ENCODE measurements around the gene LYPLA2. TPM values are rescaled to one million over a fixed set of nuclear protein-coding genes. Genes with fewer than 3 reads are reported as not detected.

Gene LYPLA2
- total and polyA plus RNA-seq, 12 donors = 22.0 to 54.5 (median 27.0) TPM

DNA sequence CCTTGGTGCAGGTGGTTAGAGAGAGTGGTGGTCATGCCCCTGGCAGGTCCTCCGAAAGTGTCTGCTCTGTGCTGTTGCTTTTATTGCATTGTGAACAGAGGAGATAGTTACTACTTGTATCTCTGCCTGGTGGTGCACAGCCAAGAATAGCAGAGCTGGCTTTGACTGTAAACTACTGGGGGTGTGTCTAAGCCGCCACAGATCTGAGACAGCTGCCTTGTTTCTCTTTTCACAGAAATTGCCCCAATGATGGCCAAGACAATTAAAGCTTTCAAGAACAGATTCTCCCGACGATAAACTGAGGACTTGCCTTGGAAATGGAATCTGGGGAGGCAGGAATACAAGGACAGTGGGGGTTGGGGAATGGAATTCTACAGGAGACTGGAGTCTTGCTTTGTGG, 31.7 kb upstream of the LYPLA2 start:
- Histone ChIP-seq H3K9me3 (no peaks in the 10 kb centered on the region), H3K4me1 (peaks cover 4 to 71% (median 40%) of the 10 kb centered on the region in 9 donors), H3K36me3 (peaks cover 0 to 97% (median 47%) of the 10 kb centered on the region in 9 donors), H3K27ac (peak overlapping the region in 8 of 10 donors; percentile 3 to 64 (median 38)), H3K27me3 (no peaks in the 10 kb centered on the region), H3K4me3 (no peak overlapping the region)
- 33 to 42% methylated on average over 4 of the region's 4 CpGs for WGBS, 2 donors
- TF ChIP-seq, protein P1, sequence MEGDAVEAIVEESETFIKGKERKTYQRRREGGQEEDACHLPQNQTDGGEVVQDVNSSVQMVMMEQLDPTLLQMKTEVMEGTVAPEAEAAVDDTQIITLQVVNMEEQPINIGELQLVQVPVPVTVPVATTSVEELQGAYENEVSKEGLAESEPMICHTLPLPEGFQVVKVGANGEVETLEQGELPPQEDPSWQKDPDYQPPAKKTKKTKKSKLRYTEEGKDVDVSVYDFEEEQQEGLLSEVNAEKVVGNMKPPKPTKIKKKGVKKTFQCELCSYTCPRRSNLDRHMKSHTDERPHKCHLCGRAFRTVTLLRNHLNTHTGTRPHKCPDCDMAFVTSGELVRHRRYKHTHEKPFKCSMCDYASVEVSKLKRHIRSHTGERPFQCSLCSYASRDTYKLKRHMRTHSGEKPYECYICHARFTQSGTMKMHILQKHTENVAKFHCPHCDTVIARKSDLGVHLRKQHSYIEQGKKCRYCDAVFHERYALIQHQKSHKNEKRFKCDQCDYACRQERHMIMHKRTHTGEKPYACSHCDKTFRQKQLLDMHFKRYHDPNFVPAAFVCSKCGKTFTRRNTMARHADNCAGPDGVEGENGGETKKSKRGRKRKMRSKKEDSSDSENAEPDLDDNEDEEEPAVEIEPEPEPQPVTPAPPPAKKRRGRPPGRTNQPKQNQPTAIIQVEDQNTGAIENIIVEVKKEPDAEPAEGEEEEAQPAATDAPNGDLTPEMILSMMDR (IDR thresholded peaks at IDR 0.05) = no peak
- ATAC-seq (peak; percentile 72 to 88 (median 79)), DNase-seq (peak in 1 of 2 donors; percentile 43)
- intact Hi-C loops (cut with DNase I) = no loop called here

DNA sequence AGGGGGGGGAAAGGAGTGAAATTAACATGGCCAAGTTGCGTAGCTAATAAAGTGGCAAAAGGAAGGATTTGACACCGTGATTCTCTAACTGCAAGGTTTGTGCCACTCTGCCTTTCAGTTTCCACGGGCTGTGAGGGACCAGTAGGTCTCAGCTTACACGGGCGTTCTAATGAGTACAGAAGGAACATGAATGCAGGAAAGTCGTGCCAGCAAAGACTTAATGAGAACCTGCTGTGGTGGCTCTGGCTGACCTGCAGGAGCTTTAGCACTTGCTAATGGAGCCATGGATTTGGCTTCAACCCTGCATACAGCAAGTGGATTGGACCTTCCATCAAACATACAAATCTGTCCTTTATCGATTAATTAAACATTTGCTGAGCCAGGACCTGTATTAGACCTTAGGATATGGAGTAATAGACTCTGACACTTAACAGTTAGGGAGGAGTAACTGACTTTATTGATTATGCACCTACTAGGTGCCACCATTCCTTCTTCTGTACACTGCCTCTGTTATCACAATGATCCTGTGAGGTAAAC, 27.8 kb upstream of the LYPLA2 start:
- DNase-seq (no peak), ATAC-seq (no peak)
- 67 to 70% methylated on average over 7 of the region's 7 CpGs for WGBS, 2 donors
- intact Hi-C loops (cut with DNase I) = no loop called here
- Histone ChIP-seq H3K27ac (peak overlapping the region in 2 of 10 donors; percentile 63), H3K9me3 (no peaks in the 10 kb centered on the region), H3K36me3 (peaks cover 0 to 90% (median 13%) of the 10 kb centered on the region in 9 donors), H3K4me3 (no peak overlapping the region), H3K27me3 (no peaks in the 10 kb centered on the region), H3K4me1 (peaks cover 4 to 65% (median 40%) of the 10 kb centered on the region in 9 donors)
- TF ChIP-seq, protein P1 (IDR thresholded peaks at IDR 0.05) = no peak

DNA sequence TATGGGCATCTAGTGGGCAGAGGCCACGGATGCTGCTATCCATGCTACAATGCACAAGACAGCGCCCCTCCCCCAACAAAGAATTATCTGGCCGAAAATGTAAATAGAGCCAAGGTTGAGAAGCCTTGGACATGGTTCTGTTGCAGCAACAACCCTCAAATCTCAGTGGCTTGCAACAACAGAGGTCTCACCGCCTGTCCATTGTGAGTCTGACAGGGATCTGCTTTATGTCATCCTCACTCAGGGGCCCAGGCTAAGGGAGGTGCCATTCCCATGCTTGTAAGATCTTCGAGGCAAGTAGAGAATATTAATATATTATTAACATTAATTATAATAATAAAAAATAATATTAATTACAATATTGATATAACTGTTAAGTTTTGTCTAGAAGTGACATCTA, 22.2 kb upstream of the LYPLA2 start:
- intact Hi-C loops (cut with DNase I) = no loop called here
- peak overlapping the region in 4 of 10 donors; percentile 0 to 24 (median 15) for H3K27ac ChIP-seq
- H3K36me3 ChIP-seq = peaks cover 0 to 66% (median 9%) of the 10 kb centered on the region in 9 donors
- 44 to 53% methylated on average over 5 of the region's 5 CpGs for WGBS, 2 donors
- no peak overlapping the region for H3K4me3 ChIP-seq
- no peaks in the 10 kb centered on the region for H3K9me3 ChIP-seq
- ATAC-seq (peak in 6 of 8 donors; percentile 55 to 84 (median 62)), DNase-seq (peak in 1 of 2 donors; percentile 43)
- no peaks in the 10 kb centered on the region for H3K27me3 ChIP-seq
- H3K4me1 ChIP-seq = peaks cover 0 to 41% (median 5%) of the 10 kb centered on the region in 9 donors
- TF ChIP-seq, protein P1 (IDR thresholded peaks at IDR 0.05) = no peak

DNA sequence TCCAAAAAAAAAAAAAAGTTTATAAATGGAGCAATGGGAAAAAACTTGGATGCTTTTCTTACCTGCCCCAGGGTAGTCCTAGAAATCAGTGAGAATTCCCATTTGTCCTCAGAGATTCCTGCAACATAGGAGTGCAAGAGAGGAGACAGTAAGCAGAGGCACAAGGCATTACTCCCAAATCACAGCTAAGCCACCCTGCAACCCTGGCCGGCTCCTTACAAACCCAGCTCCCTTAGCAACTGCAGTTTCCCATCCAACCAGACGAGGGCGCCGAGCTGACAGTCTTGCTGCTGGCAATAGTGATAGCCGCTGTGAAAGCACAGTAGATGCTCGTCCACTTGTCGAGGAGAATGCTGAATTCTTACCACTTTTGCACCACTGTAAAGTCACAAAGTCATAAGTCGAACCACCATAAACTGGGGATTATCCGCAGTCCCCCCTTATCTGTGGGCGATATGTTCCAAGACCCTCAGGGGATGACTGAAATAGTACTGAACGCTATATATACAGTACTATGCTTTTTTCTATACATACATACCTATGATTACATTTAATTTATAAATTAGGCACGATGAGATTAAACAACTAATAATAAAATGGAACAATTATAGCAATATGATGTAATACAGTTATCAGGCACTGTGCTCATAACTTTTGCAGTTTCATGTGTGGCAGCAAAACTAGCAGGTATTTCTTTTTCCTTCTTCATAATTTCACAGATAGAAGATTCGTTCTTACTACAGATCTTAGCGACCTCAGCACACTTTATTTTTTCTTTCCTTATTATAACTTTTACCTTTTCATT, 18.7 kb upstream of the LYPLA2 start:
- Histone ChIP-seq H3K27ac (no peak overlapping the region), H3K4me3 (no peak overlapping the region), H3K9me3 (no peaks in the 10 kb centered on the region), H3K36me3 (peaks cover 0 to 36% (median 9%) of the 10 kb centered on the region in 9 donors), H3K27me3 (no peaks in the 10 kb centered on the region), H3K4me1 (peaks cover 0 to 54% (median 13%) of the 10 kb centered on the region in 9 donors)
- 12 to 14% methylated on average over 14 of the region's 14 CpGs for WGBS, 2 donors
- intact Hi-C loops (cut with DNase I) = loop anchor here in 7 of 10 donors (1.0 to 10.0 kb wide), 5 partner anchors 93 to 253 kb away; partner anchors contain the start of gene FUCA1 (in 5 of the 7)
- TF ChIP-seq, protein P1 (IDR thresholded peaks at IDR 0.05) = peak; percentile 85 to 96 (median 92)
- ATAC-seq (peak; percentile 65 to 90 (median 82)), DNase-seq (peak; percentile 86)
